Jurkat, Clone E6-1 (cell line): ENCODE data around the gene IL17RA.

Experiments
- DNase-seq: peaks from one replicate; pipeline ENCODE4 v3.0.0-alpha.2; 2011; ENCODE audit warnings: low read depth, low spot score
- H3K4me3 ChIP-seq: 2 replicates; pipeline ENCODE4 v1.5.1; 2011; ENCODE audit warnings: mild to moderate bottlenecking, low read length, control low read depth, moderate library complexity

IL17RA gene

GRCh38 chr22:17115945-17116565 lies 31.3 kb downstream of the IL17RA start:
- DNase-seq, result peak; percentile 47

GRCh38 chr22:17116572-17117330 lies 32.0 kb downstream of the IL17RA start:
- DNase-seq, result no peak
- H3K4me3 ChIP-seq, result peak overlapping the region; percentile 12

More at GRCh38 chr22:17115945-17116565, 31.3 kb downstream of the IL17RA start:
- H3K4me3 ChIP-seq, result peak overlapping the region; percentile 12

- no peak for DNase-seq
- H3K4me3 ChIP-seq, result no peak overlapping the region
Measured at GRCh38 chr22:17117400-17117799, 32.6 kb downstream of the IL17RA start.

GRCh38 chr22:17117890-17118289 lies 33.1 kb downstream of the IL17RA start:
- DNase-seq, result peak; percentile 79

GRCh38 chr22:17118342-17118741 lies 33.5 kb downstream of the IL17RA start:
- H3K4me3 ChIP-seq, result peak overlapping the region; percentile 20
- DNase-seq, result no peak

More at GRCh38 chr22:17117890-17118289, 33.1 kb downstream of the IL17RA start:
- H3K4me3 ChIP-seq, result peak overlapping the region; percentile 20

GRCh38 chr22:17119481-17120202 lies 34.8 kb downstream of the IL17RA start:
- H3K4me3 ChIP-seq, result no peak overlapping the region
- no peak for DNase-seq

GRCh38 chr22:17120281-17120680 lies 35.5 kb downstream of the IL17RA start:
- H3K4me3 ChIP-seq, result peak overlapping the region; percentile 43

GRCh38 chr22:17120711-17121232 lies 36.0 kb downstream of the IL17RA start:
- DNase-seq, result no peak
- peak overlapping the region; percentile 43 for H3K4me3 ChIP-seq

More at GRCh38 chr22:17120281-17120680, 35.5 kb downstream of the IL17RA start:
- DNase-seq, result no peak

GRCh38 chr22:17121233-17122195 lies 36.7 kb downstream of the IL17RA start, which contains the start of gene TMEM121B:
Gene TMEM121B (minus strand): TSS chr22:17121360. CDS start chr22:17121127, 233 bp downstream.
- peak within 1 kb of the TSS; percentile 43 for H3K4me3 ChIP-seq
- peak; percentile 54 for DNase-seq

- DNase-seq, result no peak
- no peak overlapping the region for H3K4me3 ChIP-seq
Measured at GRCh38 chr22:17130199-17130598, 45.4 kb downstream of the IL17RA start.

GRCh38 chr22:17131686-17132085 lies 46.9 kb downstream of the IL17RA start:
- DNase-seq, result no peak
- H3K4me3 ChIP-seq, result no peak overlapping the region

- no peak overlapping the region for H3K4me3 ChIP-seq
- DNase-seq, result no peak
Measured at GRCh38 chr22:17132112-17132511, 47.3 kb downstream of the IL17RA start.

GRCh38 chr22:17133137-17133536 lies 48.3 kb downstream of the IL17RA start:
- no peak for DNase-seq
- no peak overlapping the region for H3K4me3 ChIP-seq

GRCh38 chr22:17135153-17135760 lies 50.5 kb downstream of the IL17RA start:
- no peak overlapping the region for H3K4me3 ChIP-seq
- DNase-seq, result no peak

- no peak overlapping the region for H3K4me3 ChIP-seq
- no peak for DNase-seq
Measured at GRCh38 chr22:17137170-17137569, 52.4 kb downstream of the IL17RA start.

GRCh38 chr22:17137861-17138425 lies 53.1 kb downstream of the IL17RA start:
- no peak overlapping the region for H3K4me3 ChIP-seq
- DNase-seq, result no peak

GRCh38 chr22:17138513-17138912 lies 53.7 kb downstream of the IL17RA start:
- no peak for DNase-seq
- H3K4me3 ChIP-seq, result no peak overlapping the region

GRCh38 chr22:17140022-17140421 lies 55.2 kb downstream of the IL17RA start:
- DNase-seq, result no peak

More at GRCh38 chr22:17140022-17140421, 55.2 kb downstream of the IL17RA start:
- no peak overlapping the region for H3K4me3 ChIP-seq
